ENCODE results near the gene KDM1B. TPM values are rescaled to one million over a fixed set of nuclear protein-coding genes. Genes with fewer than 3 reads are reported as not detected.

KDM1B gene
- total RNA-seq, 1 donor from 2014 or later, result 22.9 TPM

DNA sequence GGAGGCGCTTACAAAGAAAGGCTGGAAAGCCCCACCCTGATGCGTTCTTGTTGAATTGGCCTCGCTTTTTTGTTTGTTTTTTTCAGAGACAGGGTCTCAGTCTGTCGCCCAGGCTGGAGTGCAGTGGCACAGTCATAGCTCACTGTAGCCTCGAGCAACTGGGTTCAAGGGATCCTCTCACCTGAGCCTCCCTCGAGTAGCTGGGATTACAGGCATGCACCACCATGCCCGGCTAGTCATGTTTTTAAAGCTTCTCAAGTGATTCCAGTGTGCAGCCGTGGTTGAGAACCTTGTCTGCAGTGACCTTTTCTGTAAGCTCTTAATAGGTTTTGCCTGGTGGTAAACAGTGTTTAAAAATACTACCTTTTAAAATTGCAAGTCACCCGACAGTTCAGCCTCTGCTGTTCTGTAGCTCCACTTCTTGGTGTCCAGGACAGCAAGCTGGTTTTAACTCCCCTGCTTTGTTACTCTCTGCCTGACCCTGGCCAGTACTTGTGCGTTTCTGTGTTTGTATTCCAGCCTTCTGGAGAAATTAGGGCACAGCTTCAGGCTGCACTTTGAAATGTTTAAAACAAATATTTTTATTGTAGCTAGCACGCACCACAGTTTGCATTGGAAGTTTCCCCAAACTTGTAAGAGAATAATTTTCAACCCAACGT is 54.4 kb downstream of the KDM1B start:
- TF ChIP-seq, protein P1, sequence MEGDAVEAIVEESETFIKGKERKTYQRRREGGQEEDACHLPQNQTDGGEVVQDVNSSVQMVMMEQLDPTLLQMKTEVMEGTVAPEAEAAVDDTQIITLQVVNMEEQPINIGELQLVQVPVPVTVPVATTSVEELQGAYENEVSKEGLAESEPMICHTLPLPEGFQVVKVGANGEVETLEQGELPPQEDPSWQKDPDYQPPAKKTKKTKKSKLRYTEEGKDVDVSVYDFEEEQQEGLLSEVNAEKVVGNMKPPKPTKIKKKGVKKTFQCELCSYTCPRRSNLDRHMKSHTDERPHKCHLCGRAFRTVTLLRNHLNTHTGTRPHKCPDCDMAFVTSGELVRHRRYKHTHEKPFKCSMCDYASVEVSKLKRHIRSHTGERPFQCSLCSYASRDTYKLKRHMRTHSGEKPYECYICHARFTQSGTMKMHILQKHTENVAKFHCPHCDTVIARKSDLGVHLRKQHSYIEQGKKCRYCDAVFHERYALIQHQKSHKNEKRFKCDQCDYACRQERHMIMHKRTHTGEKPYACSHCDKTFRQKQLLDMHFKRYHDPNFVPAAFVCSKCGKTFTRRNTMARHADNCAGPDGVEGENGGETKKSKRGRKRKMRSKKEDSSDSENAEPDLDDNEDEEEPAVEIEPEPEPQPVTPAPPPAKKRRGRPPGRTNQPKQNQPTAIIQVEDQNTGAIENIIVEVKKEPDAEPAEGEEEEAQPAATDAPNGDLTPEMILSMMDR (IDR thresholded peaks at IDR 0.05; ENCODE audit: insufficient read depth, low read length, poor library complexity, severe bottlenecking), result no peak

DNA sequence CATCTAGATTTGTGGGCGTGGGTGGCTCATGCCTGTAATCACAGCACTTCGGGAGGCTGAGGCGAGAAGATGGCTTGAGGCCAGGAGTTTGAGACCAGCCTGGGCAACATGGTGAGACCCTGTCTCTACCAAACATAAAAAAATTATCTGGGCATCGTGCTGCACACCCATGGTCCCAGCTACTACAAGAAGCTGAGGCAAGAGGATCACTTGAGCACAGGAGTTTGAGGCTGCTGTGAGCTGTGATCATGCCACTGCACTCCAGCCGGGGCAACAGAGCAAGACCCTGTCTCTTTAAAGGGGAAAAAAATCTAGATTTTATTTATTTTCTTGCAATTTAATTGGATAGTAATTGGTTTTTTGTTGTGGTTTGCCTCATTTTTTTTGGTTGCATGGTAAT is 55.5 kb downstream of the KDM1B start:
- no peak for DNase-seq (ENCODE audit: low read depth)
- Histone ChIP-seq H3K36me3 (ENCODE audit: control insufficient read depth, insufficient read depth, low read length) (no peaks in the 10 kb centered on the region), H3K27me3 (ENCODE audit: control insufficient read depth, insufficient read depth, low read length) (no peaks in the 10 kb centered on the region), H3K4me3 (ENCODE audit: low read depth, low read length) (no peak overlapping the region)
- TF ChIP-seq, protein P1 (IDR thresholded peaks at IDR 0.05; ENCODE audit: insufficient read depth, low read length, poor library complexity, severe bottlenecking), result no peak

More for the DNA sequence above, 54.4 kb downstream of the KDM1B start:
- Histone ChIP-seq H3K27me3 (ENCODE audit: control insufficient read depth, insufficient read depth, low read length) (no peaks in the 10 kb centered on the region), H3K36me3 (ENCODE audit: control insufficient read depth, insufficient read depth, low read length) (no peaks in the 10 kb centered on the region), H3K4me3 (ENCODE audit: low read depth, low read length) (no peak overlapping the region)
- no peak for DNase-seq (ENCODE audit: low read depth)

DNA sequence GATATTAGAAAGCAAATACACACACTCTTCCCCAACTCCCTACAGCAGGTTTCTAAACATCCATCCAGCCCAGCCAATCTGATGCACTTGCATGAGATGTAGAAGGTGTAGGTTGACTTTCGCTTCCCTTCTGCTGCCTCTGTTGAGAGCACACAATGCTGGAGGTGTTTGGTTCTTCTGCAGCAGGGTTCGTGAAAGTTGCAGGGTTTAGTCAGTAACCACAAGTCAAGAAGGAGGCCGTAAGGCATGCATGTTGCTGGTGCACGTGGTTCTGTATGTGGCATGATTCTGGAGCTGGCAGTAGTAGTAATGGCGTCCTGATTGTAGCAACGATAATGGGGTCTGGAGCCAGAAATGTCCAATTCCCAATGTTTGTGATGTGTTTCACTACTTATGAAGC is 56.1 kb downstream of the KDM1B start:
- Histone ChIP-seq H3K4me3 (ENCODE audit: low read depth, low read length) (no peak overlapping the region), H3K36me3 (ENCODE audit: control insufficient read depth, insufficient read depth, low read length) (no peaks in the 10 kb centered on the region), H3K27me3 (ENCODE audit: control insufficient read depth, insufficient read depth, low read length) (no peaks in the 10 kb centered on the region)
- TF ChIP-seq, protein P1 (IDR thresholded peaks at IDR 0.05; ENCODE audit: insufficient read depth, low read length, poor library complexity, severe bottlenecking), result no peak
- DNase-seq (ENCODE audit: low read depth), result no peak

GRCh38 chr6:18212231-18212630 is 57.0 kb downstream of the KDM1B start:
- DNase-seq (ENCODE audit: low read depth), result no peak
- H3K36me3 ChIP-seq (ENCODE audit: control insufficient read depth, insufficient read depth, low read length), result no peaks in the 10 kb centered on the region

GRCh38 chr6:18213439-18213838 is 58.2 kb downstream of the KDM1B start:
- no peaks in the 10 kb centered on the region for H3K27me3 ChIP-seq (ENCODE audit: control insufficient read depth, insufficient read depth, low read length)
- H3K36me3 ChIP-seq (ENCODE audit: control insufficient read depth, insufficient read depth, low read length), result no peaks in the 10 kb centered on the region
- no peak overlapping the region for H3K4me3 ChIP-seq (ENCODE audit: low read depth, low read length)
- DNase-seq (ENCODE audit: low read depth), result no peak
- TF ChIP-seq, protein P1 (IDR thresholded peaks at IDR 0.05; ENCODE audit: insufficient read depth, low read length, poor library complexity, severe bottlenecking), result no peak

More at GRCh38 chr6:18212231-18212630, 57.0 kb downstream of the KDM1B start:
- Histone ChIP-seq H3K27me3 (ENCODE audit: control insufficient read depth, insufficient read depth, low read length) (no peaks in the 10 kb centered on the region), H3K4me3 (ENCODE audit: low read depth, low read length) (no peak overlapping the region)
- TF ChIP-seq, protein P1 (IDR thresholded peaks at IDR 0.05; ENCODE audit: insufficient read depth, low read length, poor library complexity, severe bottlenecking), result no peak

GRCh38 chr6:18214003-18214402 is 58.8 kb downstream of the KDM1B start:
- TF ChIP-seq, protein P1 (IDR thresholded peaks at IDR 0.05; ENCODE audit: insufficient read depth, low read length, poor library complexity, severe bottlenecking), result no peak
- no peaks in the 10 kb centered on the region for H3K27me3 ChIP-seq (ENCODE audit: control insufficient read depth, insufficient read depth, low read length)
- H3K4me3 ChIP-seq (ENCODE audit: low read depth, low read length), result no peak overlapping the region
- no peaks in the 10 kb centered on the region for H3K36me3 ChIP-seq (ENCODE audit: control insufficient read depth, insufficient read depth, low read length)
- no peak for DNase-seq (ENCODE audit: low read depth)

Data from kidney epithelial cell (primary cell).